ENCODE measurements around the gene SEMA3G. TPM values are rescaled to one million over a fixed set of nuclear protein-coding genes. Genes with fewer than 3 reads are reported as not detected.

SEMA3G gene
- 10 to 100 TPM; 13.7 to 19.9 TPM for total RNA-seq
- long read RNA-seq, partial matches to known transcripts = 17 of 19 reads
- long read RNA-seq, other reads (novel, unspliced or antisense) = 2 of 19 reads

GRCh38 chr3:52444860-52445793 lies at the start of gene SEMA3G:
Gene SEMA3G, minus strand, starts transcription at chr3:52445103. Its CDS starts 76 bp downstream, at chr3:52445027.
- intact Hi-C loops (cut with DNase I) = no loop called here
- ATAC-seq (peak; percentile 58 to 76), DNase-seq (peak; percentile 78)

DNA sequence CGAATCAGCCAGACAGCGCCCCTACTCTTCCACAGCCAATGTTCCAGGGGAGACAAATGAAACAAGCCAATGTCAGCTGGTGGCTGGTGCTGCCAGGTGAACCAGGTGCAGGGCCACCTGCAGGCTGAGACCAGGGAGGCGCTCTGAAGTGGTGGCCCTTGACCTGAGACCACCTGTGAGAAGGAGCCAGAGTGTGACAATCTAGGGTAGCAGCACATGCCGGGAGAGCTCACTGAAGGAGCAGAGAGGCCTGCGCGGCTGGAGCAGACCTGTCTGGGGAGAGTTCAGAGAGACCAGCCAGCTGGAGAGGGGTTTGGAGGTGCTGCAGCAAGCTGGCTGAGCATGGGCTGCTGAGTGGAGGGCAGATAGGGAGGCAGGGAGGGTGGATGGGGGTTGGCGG lies 49.5 kb upstream of the SEMA3G start:
- intact Hi-C loops (cut with DNase I) = no loop called here
- DNase-seq (no peak), ATAC-seq (no peak)

GRCh38 chr3:52493232-52494017 lies 48.5 kb upstream of the SEMA3G start:
- no peak for ATAC-seq
- intact Hi-C loops (cut with DNase I) = no loop called here
- DNase-seq = no peak

DNA sequence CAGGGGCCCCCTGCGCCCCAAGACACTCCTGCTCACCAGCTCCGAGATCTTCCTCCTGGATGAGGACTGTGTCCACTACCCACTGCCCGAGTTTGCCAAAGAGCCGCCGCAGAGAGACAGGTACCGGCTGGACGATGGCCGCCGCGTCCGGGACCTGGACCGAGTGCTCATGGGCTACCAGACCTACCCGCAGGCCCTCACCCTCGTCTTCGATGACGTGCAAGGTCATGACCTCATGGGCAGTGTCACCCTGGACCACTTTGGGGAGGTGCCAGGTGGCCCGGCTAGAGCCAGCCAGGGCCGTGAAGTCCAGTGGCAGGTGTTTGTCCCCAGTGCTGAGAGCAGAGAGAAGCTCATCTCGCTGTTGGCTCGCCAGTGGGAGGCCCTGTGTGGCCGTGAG lies 47.2 kb upstream of the SEMA3G start:
- no peak for DNase-seq
- ATAC-seq = no peak
- intact Hi-C loops (cut with DNase I) = no loop called here

GRCh38 chr3:52490939-52491526 lies 46.1 kb upstream of the SEMA3G start:
- ATAC-seq (peak; percentile 21 to 51), DNase-seq (peak; percentile 77)
- intact Hi-C loops (cut with DNase I) = no loop called here

- no peak for ATAC-seq
- intact Hi-C loops (cut with DNase I) = no loop called here
- DNase-seq = no peak
Observed at GRCh38 chr3:52490035-52490938, 45.4 kb upstream of the SEMA3G start.

DNA sequence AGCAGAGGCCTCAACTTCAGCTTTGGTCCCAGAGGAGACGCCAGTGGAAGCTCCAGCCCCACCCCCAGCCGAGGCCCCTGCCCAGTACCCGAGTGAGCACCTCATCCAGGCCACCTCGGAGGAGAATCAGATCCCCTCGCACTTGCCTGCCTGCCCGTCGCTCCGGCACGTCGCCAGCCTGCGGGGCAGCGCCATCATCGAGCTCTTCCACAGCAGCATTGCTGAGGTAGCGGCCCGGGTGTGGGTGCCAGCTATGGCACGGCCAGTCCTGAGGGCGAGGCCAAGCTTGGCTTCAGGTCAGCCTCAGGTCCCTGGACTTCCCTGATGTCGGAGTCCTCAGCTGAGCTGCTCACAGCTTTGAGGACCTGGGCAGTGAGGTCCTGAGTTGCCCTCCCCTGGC lies 44.5 kb upstream of the SEMA3G start:
- DNase-seq (no peak), ATAC-seq (no peak)
- intact Hi-C loops (cut with DNase I) = no loop called here

- ATAC-seq (no peak), DNase-seq (no peak)
- intact Hi-C loops (cut with DNase I) = no loop called here
Observed at GRCh38 chr3:52488746-52489145, 43.8 kb upstream of the SEMA3G start.

DNA sequence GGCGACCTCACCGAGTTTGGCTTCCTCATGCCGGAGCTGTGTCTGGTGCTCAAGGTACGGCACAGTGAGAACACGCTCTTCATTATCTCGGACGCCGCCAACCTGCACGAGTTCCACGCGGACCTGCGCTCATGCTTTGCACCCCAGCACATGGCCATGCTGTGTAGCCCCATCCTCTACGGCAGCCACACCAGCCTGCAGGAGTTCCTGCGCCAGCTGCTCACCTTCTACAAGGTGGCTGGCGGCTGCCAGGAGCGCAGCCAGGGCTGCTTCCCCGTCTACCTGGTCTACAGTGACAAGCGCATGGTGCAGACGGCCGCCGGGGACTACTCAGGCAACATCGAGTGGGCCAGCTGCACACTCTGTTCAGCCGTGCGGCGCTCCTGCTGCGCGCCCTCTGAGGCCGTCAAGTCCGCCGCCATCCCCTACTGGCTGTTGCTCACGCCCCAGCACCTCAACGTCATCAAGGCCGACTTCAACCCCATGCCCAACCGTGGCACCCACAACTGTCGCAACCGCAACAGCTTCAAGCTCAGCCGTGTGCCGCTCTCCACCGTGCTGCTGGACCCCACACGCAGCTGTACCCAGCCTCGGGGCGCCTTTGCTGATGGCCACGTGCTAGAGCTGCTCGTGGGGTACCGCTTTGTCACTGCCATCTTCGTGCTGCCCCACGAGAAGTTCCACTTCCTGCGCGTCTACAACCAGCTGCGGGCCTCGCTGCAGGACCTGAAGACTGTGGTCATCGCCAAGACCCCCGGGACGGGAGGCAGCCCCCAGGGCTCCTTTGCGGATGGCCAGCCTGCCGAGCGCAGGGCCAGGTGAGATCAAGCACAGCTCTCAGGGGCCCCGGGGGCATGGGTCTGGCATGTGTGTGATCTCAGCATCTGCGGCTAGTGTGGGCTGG lies 43.1 kb upstream of the SEMA3G start:
- ATAC-seq (no peak), DNase-seq (no peak)
- intact Hi-C loops (cut with DNase I) = no loop called here

DNA sequence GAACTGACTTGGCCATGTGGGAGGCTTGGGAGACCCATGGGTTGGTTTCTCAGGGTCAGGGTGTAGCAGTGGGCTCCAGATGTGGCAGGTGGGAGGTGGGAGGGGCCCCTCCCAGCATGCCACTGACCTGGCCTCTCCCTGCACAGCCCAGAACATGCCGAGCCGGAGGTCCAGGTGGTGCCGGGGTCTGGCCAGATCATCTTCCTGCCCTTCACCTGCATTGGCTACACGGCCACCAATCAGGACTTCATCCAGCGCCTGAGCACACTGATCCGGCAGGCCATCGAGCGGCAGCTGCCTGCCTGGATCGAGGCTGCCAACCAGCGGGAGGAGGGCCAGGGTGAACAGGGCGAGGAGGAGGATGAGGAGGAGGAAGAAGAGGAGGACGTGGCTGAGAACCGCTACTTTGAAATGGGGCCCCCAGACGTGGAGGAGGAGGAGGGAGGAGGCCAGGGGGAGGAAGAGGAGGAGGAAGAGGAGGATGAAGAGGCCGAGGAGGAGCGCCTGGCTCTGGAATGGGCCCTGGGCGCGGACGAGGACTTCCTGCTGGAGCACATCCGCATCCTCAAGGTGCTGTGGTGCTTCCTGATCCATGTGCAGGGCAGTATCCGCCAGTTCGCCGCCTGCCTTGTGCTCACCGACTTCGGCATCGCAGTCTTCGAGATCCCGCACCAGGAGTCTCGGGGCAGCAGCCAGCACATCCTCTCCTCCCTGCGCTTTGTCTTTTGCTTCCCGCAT lies 42.3 kb upstream of the SEMA3G start:
- intact Hi-C loops (cut with DNase I) = no loop called here
- DNase-seq (no peak), ATAC-seq (no peak)

- DNase-seq (peak; percentile 15), ATAC-seq (no peak)
- intact Hi-C loops (cut with DNase I) = no loop called here
Observed at GRCh38 chr3:52484680-52485461, 40.0 kb upstream of the SEMA3G start.

- DNase-seq (peak; percentile 26), ATAC-seq (peak; percentile 36 to 42)
- intact Hi-C loops (cut with DNase I) = no loop called here
Observed at GRCh38 chr3:52483577-52484381, 38.9 kb upstream of the SEMA3G start.

DNA sequence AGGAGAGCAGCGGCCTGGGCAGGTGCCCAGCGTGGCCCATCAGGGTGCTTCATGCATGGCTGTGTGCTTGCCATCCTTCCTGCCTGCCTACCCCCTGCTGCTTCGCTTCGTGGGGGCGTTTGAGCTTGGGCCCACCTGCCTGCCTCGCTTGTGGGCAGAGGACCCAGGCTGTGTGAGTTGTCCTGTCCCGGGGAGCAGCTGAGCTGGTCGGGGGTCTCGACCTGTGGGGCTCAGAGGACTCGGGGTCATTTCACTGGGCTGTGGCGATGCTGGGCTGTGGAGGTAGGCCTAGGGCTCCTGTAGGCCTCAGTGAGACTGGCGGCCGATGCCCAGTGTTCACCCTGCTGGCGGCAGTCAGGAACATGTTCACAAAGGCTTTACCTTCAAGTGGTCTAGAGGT lies 38.2 kb upstream of the SEMA3G start:
- intact Hi-C loops (cut with DNase I) = no loop called here
- peak; percentile 15 for DNase-seq
- no peak for ATAC-seq

DNA sequence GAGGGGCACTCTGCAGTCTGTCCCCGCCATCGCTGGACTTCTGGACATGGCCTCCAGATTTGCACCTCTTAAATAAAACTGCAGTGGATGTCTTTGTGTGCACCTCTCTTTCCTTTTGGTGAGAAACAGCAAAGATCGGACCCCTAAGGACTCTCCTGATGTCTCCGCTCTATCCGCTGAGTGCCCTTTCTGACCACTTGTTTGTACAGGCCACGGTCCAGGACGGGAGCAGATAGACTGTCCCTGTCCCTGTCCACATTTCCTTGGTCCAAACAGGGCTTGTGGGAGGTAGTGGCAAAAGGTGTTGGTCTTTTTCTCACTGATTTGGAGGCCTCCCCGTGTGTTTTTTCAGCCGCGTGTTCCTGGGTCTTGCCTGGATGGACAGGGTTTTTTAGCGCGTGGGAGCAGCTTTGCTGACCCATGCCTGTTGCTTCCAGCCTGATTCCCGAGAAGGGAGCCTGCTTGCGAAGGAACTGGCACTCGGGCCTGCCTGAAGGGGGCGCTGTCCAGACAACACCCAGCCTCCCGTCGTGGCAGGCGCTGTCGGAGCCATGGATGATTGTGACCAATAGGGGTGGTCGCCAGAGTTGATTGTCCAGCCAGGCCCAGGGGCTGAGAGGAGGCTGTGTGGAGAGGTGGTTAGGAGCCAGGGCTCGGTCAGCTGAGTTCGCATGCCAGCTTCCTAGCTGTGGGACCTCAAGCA lies 37.1 kb upstream of the SEMA3G start:
- DNase-seq = peak; percentile 44
- ATAC-seq = no peak
- intact Hi-C loops (cut with DNase I) = no loop called here

All from left cardiac atrium (tissue), 4 donors.